Fibroblast of skin of back (primary cell): ENCODE results near the gene UGT1A4.
A peak's percentile ranks its signal among the peaks of the same experiment; 100 is the strongest.
"Not testable (repeated sequence)": the region's sequence is repeated elsewhere in the genome, so short reads cannot be mapped to it uniquely, and the experiment has no call there.

Source experiments
- DNase-seq: peaks from one replicate; pipeline ENCODE4 v3.0.0-alpha.2; 2013

The UGT1A4 gene

DNA sequence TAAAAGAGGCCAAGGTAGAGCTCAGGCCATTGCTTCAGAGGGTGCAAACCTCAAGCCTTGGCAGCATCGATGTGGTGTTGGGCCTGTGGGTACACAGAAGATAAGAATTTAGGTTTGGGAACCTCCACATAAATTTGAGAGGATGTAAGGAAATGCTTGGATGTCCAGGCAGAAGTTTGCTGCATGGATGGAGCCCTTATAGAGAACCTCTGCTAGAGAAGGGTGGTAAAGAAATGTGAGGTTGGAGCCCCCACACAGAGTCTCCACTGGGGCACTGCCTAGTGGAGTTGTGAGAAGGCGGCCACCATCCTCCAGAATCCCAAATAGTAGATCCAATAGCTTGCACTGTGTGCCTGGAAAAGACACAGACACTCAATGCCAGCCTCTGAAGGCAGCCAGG is 32.2 kb downstream of the UGT1A4 start:
- DNase-seq, result not testable (repeated sequence)

DNA sequence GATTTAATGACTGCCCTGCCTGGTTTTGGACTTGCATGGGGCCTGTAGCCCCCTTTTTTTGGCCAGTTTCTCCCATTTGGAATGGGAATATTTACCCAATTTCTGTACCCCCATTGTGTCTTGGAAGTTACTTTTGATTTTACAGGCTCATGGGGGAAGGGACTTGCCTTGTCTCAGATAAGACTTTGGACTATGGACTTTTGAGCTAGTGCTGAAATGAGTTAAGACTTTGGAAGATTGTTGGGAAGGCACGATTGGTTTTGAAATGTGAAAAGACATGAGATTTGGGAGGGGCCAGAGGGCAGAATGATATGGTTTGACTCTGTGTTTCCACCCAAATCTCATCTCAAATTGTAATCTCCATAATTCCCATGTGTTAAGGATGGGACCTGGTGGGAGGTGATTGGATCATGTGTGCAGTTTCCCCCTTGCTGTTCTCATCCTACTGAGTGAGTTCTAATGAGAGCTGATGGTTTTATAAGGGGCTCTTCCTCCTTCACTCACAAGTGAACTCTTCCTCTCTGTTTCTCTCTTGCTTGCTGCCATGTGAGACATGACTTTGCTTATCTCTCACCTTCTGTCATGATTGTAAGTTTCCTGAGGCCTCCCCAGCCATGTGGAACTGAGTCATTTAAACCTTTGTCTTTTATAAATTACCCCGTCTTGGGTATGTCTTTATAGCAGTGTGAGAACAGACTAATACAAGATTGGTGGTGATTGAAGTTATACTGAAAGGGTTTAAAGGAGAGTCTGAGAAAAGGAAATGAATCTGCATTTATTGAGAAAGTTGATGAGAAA is 32.9 kb downstream of the UGT1A4 start:
- DNase-seq, result not testable (repeated sequence)

DNA sequence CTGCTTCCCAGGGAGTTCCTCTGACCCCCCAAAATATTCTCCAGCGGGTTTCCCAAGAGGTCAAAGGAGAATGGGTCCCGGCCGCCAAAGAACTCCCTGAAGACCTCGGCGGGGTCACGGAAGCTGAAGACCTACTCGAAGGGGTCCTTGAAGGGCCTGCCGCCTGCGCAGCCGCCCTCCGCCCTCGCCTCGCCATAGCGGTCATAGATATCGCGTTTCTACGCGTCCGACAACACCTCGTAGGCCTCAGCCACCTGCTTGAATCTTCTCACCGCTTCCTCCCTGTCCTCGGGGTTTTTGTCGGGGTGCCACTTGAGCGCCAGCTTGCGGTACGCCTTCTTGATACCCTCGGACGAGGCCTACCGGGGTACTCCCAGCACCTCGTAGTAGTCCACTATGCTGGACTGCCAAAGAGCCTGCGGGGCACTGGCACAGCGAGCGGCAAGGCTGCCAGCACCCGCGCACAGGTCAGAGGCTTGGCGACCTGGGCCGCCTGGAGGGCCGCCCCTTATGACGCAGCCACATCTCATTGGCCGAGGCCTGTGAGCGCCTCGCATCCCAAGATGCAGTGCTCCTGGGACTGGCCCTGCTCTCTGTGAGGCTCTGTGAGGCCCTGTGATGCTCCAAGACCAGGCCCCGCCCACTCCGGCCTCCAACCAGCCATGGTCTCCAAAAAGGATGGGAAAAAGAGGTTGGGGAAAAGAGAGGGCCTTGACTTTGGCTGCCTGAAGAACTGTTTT is 36.5 kb downstream of the UGT1A4 start:
- no peak for DNase-seq

DNA sequence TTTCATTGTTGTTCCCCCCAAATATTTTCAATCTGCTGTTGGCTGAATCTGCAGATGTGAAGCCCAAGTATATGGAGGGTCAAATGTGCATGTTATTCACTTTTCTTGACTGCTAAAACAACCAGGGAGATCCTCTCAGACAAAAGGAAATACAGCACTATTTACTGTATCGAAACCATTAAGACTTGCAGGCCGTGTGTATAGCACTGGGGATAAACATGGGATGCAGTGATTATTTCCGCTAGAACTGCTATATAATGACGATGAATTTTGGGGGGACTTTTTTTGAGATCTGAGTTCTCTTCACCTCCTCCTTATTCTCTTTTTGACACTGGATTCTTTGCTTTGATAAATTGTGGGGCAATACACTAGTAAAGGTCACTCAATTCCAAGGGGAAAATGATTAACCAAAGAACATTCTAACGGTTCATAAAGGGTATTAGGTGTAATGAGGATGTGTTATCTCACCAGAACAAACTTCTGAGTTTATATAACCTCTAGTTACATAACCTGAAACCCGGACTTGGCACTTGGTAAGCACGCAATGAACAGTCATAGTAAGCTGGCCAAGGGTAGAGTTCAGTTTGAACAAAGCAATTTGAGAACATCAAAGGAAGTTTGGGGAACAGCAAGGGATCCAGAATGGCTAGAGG is 38.0 kb downstream of the UGT1A4 start:
- DNase-seq, result no peak

DNA sequence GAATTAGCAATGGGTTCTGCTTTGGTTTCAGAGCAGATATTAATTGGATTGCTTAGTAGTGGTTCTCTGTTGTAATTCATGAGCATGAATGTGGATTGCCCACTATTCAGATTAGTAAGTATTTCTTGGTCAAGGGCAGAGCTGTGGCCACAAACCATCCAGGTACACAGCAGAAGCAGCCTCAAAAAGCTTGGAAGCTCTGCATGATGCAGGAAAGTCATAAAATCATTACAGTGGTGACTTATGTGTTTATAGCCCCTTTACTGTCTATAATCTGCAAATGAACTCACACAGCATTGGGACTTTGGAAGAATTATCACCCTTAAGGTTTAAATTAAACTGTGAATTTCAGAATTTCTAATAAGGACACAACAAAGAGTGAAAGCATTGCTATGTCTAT is 39.6 kb downstream of the UGT1A4 start:
- no peak for DNase-seq

DNA sequence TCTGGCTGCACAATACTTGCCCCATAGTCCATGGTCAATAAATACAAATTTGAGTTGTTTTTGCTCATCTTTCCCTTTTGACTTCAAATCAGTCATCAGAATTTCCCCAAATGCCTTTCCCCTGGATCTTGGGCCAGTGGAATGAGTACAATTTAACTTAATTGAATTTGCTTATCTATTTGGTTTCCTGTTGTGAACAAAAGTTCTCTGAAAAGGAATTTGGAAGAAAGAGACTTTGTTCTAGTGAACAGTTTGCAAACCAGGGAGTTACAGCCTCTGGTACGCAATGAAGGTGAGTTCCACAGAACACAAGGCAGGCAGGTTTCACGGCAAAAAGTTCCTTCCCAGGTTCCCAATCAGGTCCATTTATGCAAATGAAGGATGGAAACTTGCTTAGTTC is 40.3 kb downstream of the UGT1A4 start:
- no peak for DNase-seq

DNA sequence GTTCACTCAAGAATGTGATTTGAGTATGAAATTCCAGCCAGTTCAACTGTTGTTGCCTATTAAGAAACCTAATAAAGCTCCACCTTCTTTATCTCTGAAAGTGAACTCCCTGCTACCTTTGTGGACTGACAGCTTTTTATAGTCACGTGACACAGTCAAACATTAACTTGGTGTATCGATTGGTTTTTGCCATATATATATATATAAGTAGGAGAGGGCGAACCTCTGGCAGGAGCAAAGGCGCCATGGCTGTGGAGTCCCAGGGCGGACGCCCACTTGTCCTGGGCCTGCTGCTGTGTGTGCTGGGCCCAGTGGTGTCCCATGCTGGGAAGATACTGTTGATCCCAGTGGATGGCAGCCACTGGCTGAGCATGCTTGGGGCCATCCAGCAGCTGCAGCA is 41.5 kb downstream of the UGT1A4 start, which contains the start of gene UGT1A1:
Gene UGT1A1, plus strand, starts transcription at position 228 of the 400 bp plus-strand sequence. Its CDS starts 18 bp downstream, at position 246.
- DNase-seq, result no peak

DNA sequence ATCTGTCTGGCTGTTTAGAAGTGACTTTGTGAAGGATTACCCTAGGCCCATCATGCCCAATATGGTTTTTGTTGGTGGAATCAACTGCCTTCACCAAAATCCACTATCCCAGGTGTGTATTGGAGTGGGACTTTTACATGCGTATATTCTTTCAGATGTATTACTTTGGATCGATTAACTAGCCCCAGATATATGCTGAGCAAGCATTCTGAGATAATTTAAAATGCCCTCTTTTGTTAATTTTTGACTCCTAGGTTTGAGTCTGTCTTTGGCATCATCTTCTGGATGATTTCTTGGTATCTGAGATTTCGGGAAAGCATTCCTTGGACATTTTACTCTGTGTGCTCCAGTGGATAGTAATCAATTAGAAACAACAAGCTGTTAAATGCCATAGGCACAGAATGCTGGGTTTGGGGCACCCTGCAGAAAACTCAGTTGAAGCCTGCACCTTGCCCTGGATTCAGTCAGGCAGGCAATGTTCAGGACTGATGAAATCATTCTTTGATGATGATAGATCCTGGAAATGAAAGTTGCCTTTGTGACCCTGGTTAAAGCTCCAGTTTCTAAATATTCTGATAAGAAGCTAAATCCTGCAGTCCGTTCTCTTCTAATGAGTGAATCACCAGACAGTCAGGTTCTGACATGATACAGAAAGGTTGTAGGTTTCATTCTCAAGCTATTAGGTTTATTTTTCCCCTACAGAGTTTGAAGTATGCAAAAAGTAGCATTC is 42.7 kb downstream of the UGT1A4 start:
- DNase-seq, result no peak

DNA sequence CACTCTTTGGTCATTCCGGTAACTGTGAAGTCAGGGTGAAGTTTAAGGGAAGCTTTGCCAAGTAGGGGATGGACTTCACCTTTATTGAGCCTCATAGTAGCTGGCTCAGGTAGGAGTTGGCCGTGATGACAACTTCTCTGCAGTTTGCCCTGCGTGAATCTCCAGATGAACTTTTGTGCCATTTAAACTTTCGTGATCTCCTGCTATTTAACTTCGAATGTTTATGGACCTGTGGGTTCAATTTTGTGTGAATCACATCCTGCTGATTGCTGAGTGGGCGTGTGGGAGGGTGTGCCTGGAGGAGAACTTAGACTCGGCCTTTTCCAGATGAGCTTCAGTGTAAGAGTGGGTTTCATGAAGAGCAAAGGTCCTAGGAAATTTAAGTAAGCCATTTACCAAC is 45.7 kb downstream of the UGT1A4 start:
- DNase-seq, result peak; percentile 3

DNA sequence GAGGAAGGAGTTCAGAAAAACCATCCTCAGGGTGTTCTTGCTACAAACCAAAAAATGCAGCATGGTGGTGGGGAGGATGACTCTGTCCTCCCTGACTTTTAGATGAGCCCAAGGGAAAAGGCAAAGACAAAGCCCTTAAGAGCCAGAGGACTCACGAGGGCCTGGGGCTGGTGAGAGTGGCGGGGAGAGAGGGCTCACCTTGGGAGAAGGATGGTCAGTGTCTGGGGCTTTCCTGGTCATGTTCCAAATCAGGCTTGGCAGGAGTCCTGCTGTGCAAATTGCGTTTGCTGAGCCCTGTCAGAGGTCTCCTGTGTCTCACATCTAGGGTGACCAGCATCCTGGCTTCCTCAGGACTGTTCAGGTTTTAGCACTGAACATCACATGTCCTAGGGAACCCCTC is 46.2 kb downstream of the UGT1A4 start:
- no peak for DNase-seq

DNA sequence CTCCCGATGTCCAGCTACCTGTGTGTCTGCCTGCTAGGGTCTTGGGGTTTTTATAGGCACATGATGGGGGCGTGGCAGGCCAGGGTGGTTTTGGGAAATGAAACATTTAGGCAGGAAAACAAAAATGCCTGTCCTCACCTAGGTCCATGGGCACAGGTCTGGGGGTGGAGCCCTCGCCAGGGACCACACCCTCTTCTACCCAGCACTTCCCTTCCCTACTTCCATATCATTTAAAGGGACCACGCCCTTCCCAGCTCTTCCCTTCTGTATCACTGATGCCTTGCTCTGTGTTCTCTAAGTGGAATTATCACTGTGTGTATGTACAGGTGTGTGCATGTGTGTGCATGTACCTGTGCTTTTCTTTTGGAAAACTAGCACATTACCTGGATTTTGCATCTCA is 47.9 kb downstream of the UGT1A4 start:
- no peak for DNase-seq

DNA sequence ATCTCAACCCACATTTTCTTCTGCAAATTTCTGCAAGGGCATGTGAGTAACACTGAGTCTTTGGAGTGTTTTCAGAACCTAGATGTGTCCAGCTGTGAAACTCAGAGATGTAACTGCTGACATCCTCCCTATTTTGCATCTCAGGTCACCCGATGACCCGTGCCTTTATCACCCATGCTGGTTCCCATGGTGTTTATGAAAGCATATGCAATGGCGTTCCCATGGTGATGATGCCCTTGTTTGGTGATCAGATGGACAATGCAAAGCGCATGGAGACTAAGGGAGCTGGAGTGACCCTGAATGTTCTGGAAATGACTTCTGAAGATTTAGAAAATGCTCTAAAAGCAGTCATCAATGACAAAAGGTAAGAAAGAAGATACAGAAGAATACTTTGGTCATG is 49.5 kb downstream of the UGT1A4 start:
- DNase-seq, result no peak

DNA sequence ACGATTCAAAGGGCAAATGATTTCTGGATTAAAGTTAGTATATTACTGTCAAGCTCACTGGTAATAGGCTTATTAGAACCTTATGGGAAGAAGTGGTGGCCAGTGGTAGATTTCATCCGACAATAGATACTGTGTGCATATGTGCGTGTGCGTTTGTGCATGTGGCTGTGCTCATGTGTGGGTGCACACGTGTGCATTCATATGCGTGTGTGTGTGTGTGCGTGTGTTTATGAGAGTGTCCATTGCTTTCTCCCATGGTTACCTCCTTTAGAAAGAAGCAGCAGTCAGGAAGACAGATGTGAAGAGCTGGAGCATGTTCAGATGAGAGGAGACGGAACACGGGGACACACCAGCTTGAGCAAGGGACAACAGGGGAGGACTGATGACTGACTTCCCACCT is 50.7 kb downstream of the UGT1A4 start:
- no peak for DNase-seq

DNA sequence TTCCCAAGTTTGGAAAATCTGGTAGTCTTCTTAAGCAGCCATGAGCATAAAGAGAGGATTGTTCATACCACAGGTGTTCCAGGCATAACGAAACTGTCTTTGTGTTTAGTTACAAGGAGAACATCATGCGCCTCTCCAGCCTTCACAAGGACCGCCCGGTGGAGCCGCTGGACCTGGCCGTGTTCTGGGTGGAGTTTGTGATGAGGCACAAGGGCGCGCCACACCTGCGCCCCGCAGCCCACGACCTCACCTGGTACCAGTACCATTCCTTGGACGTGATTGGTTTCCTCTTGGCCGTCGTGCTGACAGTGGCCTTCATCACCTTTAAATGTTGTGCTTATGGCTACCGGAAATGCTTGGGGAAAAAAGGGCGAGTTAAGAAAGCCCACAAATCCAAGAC is 53.6 kb downstream of the UGT1A4 start:
- no peak for DNase-seq

DNA sequence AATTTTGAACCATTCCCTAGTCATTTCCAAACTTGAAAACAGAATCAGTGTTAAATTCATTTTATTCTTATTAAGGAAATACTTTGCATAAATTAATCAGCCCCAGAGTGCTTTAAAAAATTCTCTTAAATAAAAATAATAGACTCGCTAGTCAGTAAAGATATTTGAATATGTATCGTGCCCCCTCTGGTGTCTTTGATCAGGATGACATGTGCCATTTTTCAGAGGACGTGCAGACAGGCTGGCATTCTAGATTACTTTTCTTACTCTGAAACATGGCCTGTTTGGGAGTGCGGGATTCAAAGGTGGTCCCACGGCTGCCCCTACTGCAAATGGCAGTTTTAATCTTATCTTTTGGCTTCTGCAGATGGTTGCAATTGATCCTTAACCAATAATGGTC is 54.0 kb downstream of the UGT1A4 start:
- no peak for DNase-seq

DNA sequence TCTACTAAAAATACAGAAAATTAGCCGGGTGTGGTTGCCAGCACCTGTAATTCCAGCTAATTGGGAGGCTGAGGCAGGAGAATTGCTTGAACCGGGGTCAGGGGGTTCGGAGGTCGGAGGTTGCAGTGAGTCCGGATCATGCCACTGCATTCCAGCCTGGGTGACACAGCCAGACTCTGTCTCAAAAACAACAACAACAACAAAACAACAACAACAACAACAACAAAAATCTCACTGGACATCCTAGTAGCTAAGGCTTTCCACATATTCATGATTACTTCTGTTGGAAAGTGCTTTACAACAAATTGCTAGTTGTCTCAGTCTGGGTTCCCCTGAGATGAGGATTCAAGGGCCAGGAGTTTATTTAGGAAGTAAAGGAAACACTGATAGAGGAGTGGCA is 55.3 kb downstream of the UGT1A4 start:
- no peak for DNase-seq

DNA sequence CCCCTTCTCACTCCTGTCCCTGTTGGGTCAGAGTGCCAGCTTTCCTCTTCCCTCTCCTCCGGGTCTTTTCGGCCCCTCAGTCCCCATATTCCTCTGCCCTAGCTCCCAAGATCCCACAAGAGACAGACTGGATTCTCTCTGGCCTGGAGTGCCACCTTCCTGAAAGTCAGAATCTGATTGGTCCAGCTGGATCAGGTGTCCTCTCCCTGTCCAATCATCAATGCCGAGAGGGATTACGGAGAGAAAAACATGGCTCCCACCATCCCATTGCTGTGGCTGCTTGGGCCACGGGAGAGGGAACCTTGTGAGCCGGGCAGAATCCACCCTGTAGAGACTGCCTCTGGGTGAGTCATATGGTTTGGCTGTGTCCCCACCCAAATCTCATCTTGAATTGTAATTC is 56.9 kb downstream of the UGT1A4 start:
- no peak for DNase-seq

DNA sequence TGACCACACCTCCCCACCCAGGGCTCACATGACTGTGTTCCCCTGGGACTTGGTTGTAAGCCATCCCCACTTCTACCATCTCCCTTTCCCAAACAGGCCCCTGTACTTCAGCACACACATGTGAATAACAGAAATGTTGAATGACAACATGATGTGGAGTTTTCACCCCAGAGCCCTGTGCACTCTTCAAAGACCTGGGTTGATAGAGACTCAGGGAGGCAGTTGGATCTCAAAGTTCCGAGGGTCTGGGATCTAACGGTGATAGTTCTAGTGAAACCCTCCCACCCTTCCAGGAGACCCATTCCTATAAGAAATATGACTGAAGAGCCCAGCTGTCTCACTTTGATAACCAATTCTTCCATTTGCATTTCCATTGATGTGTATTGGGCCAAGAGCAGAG is 59.5 kb downstream of the UGT1A4 start, which contains the start of gene MROH2A:
Gene MROH2A, plus strand, starts transcription at position 301 of the 400 bp plus-strand sequence. CDS start 1,029 bp downstream, outside the sequence.
- no peak for DNase-seq

DNA sequence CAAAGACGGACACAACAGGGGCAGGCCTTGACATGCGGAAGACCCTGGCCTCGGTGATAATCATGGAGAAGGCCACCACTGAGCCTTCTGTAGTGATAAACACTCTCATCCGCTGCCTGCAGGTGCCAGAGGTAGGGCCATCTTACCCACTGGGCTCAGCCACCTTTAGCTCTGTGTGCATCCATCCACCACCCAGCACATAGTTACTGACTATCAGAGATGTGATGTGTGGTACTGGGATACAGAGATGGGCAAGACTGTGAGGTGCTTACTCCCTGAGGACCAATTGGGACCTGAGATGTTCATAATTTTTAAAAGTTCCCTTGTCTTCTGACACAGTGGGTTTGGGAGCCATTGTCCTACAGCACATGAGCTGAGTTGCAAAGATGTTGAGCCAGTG is 61.2 kb downstream of the UGT1A4 start:
- no peak for DNase-seq

DNA sequence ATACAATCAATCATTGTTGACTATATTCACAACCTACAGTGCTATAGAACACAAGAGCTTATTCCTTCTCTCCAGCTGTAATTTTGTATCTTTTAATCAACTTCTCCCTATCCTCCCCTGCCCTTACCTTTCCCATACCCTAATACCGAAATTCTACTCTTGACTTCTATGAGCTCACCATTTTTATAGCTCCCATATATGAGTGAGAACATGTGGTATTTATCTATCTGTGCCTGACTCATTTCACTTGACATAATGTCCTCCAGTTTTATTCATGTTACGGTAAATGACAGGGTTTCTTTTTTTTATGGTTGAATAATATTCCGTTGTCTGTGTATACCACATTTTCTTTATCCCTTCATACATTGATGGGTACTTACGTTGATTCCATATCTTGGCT is 62.2 kb downstream of the UGT1A4 start:
- DNase-seq, result no peak

DNA sequence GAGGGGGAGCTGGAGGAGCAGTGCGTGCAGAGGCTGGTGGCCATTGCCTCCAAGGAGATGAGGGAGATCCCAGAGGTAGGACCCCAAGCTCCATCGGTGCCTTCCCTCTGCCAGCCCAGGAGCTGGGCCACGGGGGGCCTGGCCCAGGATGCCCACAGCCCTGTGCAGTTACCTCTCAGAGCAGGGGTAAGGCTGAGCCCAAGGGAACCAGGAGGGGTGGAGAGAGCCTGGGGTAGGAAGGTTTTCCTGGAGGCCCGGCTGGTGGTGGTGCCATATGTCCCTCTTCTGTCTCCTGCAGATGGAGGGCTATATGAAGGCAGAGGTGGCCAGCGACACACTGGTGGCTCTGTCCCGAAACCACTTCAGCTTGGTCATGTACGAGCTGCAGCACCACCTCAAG is 71.0 kb downstream of the UGT1A4 start:
- DNase-seq, result no peak

DNA sequence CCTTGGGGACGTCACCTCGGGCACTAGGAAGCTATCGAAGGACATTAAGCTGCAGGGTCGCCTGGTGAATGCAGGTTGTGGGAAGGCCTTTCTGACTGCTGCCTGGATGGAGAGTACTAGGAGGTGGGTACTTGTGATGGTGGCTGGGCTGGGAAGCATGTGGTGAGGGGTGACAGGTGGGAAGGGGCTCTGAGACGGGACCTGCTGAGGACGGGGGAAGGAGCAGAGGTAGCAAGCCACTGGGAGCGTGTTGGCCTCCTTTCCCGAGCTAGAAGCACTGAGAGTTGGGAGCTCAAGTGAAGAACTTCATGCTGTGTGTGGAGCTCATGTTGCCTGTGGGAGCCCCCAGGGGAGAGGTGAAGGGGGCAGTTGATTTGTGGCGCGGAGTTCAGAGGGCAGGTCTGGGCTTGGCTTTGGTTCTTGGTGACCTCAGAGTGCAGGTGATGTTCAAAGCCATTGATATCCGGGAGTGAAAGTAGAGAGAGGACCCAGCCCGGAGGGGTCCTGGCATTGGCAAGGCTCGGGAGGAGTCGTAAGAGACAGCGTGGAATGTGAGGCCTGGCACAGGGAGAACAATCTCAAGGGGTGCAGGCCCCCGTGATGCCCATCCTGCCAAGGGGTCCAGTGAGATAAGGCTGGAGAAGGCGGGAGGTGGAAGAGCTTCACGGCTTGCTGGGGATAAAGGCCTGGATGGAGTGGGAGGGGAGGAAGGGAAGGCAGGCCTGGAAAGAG is 72.8 kb downstream of the UGT1A4 start:
- no peak for DNase-seq
